HCT116 (cell line): ENCODE measurements around the gene SLC34A1. TPM values are rescaled to one million over a fixed set of nuclear protein-coding genes. Genes with fewer than 3 reads are reported as not detected.

Experiments used
- ATAC-seq: fragments of 200-7000 bp; cut with Tn5 transposase; 2 replicates; pipeline ENCODE4 v1.9.1; 2020; ENCODE audit warnings: mild to moderate bottlenecking, moderate library complexity
- BruUV-seq: library from RNA; stranded (reverse); fragments of 400-500 nt; replicated peaks from 2 replicates; lab custom pipeline; 2021; lab: Mats Ljungman, UMichigan
- CTCF ChIA-PET: fragments of 300-600 bp; sonication (Branson Sonifier 250); formaldehyde crosslinking; loops from one replicate; lab custom pipeline; 2021; ENCODE audit warnings: antibody characterized with exemption; lab: Charles Lee
- POLR2A ChIA-PET: fragments of 300-600, 350-600 bp; sonication (Branson Sonifier 250); formaldehyde crosslinking; loops from one replicate; lab custom pipeline; 2021; ENCODE audit warnings: antibody characterized with exemption; lab: Charles Lee
- RAD21 ChIA-PET, 2 experiments: fragments of 300-600 bp; sonication (Branson Sonifier 250); formaldehyde crosslinking; loops; one replicate each; lab custom pipeline; 2023; ENCODE audit warnings: low total read pairs in 2 of 2; ENCODE audit not compliant: uncharacterized antibody in 2 of 2, unreplicated experiment in 2 of 2, low non-redundant PET in 1 of 2; lab: Charles Lee
- DNase-seq: peaks from one replicate; pipeline ENCODE4 v3.0.0-alpha.2; 2010; ENCODE audit warnings: low read depth, low spot score
- H2AFZ ChIP-seq: fragments of 200-600 bp; shearing (Covaris generic), sonication (generic); 2 replicates; pipeline ENCODE4 v1.6.1; 2017; ENCODE audit warnings: low read depth, mixed run types, mixed read lengths, antibody characterized with exemption, low read length; ENCODE audit not compliant: poor library complexity, severe bottlenecking
- H3K27ac ChIP-seq: 2 replicates; pipeline ENCODE4 v1.5.1; 2012; ENCODE audit warnings: low read depth, low read length
- H3K27me3 ChIP-seq: fragments of 200-600 bp; sonication (generic); 2 replicates; pipeline ENCODE4 v1.6.1; 2016; ENCODE audit warnings: mixed run types, low read length, mixed read lengths; ENCODE audit not compliant: insufficient read depth
- H3K36me3 ChIP-seq, 2 experiments: fragments of 200-500 bp in 1 of 2; fragments of 200-600 bp in 1 of 2; sonication (Bioruptor generic) in 1 of 2; sonication (generic) in 1 of 2; 2 replicates each; pipeline versions ENCODE4 v1.5.1 to v1.6.1; 2014 to 2016; ENCODE audit warnings: low read length in 2 of 2, inconsistent platforms in 1 of 2, mixed read lengths in 1 of 2, mixed run types in 1 of 2; ENCODE audit not compliant: insufficient read depth in 2 of 2, control insufficient read depth in 1 of 2
- H3K4me1 ChIP-seq, 2 experiments: fragments of 200-600 bp in 1 of 2; sonication (generic) in 1 of 2; 2 replicates each; pipeline versions ENCODE4 v1.5.1 to v1.6.1; 2012 to 2017; ENCODE audit warnings: low read length in 2 of 2, inconsistent platforms in 1 of 2, mild to moderate bottlenecking in 1 of 2, mixed read lengths in 1 of 2, mixed run types in 1 of 2, moderate library complexity in 1 of 2; ENCODE audit not compliant: insufficient read depth in 2 of 2, control insufficient read depth in 1 of 2
- H3K4me2 ChIP-seq: fragments of 200-600 bp; sonication (generic); 2 replicates; pipeline ENCODE4 v1.6.1; 2017; ENCODE audit warnings: mixed run types, low read length, mixed read lengths
- H3K4me3 ChIP-seq, 2 experiments: fragments of 200-600 bp in 1 of 2; sonication (generic) in 1 of 2; replicated peaks in 1 of 2; 2 replicates each; pipeline ENCODE4 v1.5.1; 2011 to 2016; ENCODE audit warnings: low read length in 2 of 2, control low read depth in 1 of 2, low read depth in 1 of 2, mild to moderate bottlenecking in 1 of 2, mixed read lengths in 1 of 2, mixed run types in 1 of 2
- H3K79me2 ChIP-seq: fragments of 200-600 bp; sonication (generic); 2 replicates; pipeline ENCODE4 v1.6.1; 2017; ENCODE audit warnings: mild to moderate bottlenecking, mixed run types, low read length, moderate library complexity, mixed read lengths; ENCODE audit not compliant: insufficient read depth
- H3K9ac ChIP-seq: fragments of 200-600 bp; sonication (generic); 2 replicates; pipeline ENCODE4 v1.6.1; 2016; ENCODE audit warnings: low read length, mixed read lengths
- H3K9me2 ChIP-seq: fragments of 200-600 bp; sonication (generic), shearing (Covaris generic); 2 replicates; pipeline ENCODE4 v1.6.1; 2017; ENCODE audit warnings: mixed run types, mild to moderate bottlenecking, moderate library complexity; ENCODE audit not compliant: insufficient read depth
- H3K9me3 ChIP-seq, 2 experiments: fragments of 200-500 bp in 1 of 2; fragments of 200-600 bp in 1 of 2; sonication (Bioruptor generic) in 1 of 2; sonication (generic) in 1 of 2; 2 replicates each; pipeline ENCODE4 v1.6.1; 2014 to 2017; ENCODE audit warnings: low read length in 2 of 2, mixed read lengths in 2 of 2, inconsistent platforms in 1 of 2, low read depth in 1 of 2, mild to moderate bottlenecking in 1 of 2, mixed run types in 1 of 2, moderate library complexity in 1 of 2; ENCODE audit not compliant: control insufficient read depth in 1 of 2, insufficient read depth in 1 of 2
- H4K20me1 ChIP-seq: fragments of 200-600 bp; sonication (generic), shearing (Covaris generic); 2 replicates; pipeline ENCODE4 v1.6.1; 2017; ENCODE audit warnings: mixed run types, mild to moderate bottlenecking, moderate library complexity; ENCODE audit not compliant: insufficient read depth
- CBX3 ChIP-seq: IDR thresholded peaks from 2 replicates; pipeline ENCODE4 v1.6.1; 2012; ENCODE audit warnings: low read depth
- CEBPB ChIP-seq: IDR thresholded peaks from 2 replicates; pipeline ENCODE4 v1.6.1; 2012; ENCODE audit warnings: low read depth
- EZH2phosphoT487 ChIP-seq: fragments of 200-600 bp; IDR thresholded peaks from 2 replicates; pipeline ENCODE4 v1.6.1; 2018; ENCODE audit warnings: antibody characterized with exemption, borderline replicate concordance
- FOSL1 ChIP-seq: IDR thresholded peaks from 2 replicates; pipeline ENCODE4 v1.6.1; 2012; ENCODE audit warnings: low read depth
- JUND ChIP-seq: IDR thresholded peaks from 2 replicates; pipeline ENCODE4 v1.6.1; 2012
- MAX ChIP-seq: IDR thresholded peaks from 2 replicates; pipeline ENCODE4 v1.6.1; 2012
- POLR2A ChIP-seq: IDR thresholded peaks from 2 replicates; pipeline ENCODE4 v1.7.0; 2011; ENCODE audit warnings: borderline replicate concordance; ENCODE audit not compliant: insufficient read depth, insufficient read length; ENCODE audit errors: extremely low read depth
- POLR2AphosphoS5 ChIP-seq: IDR thresholded peaks from 2 replicates; pipeline ENCODE4 v1.6.1; 2011; ENCODE audit warnings: mild to moderate bottlenecking, low read depth, low read length, moderate library complexity
- SIN3A ChIP-seq: IDR thresholded peaks from 2 replicates; pipeline ENCODE4 v1.6.1; 2012; ENCODE audit warnings: low read depth
- SP1 ChIP-seq: IDR thresholded peaks from 2 replicates; pipeline ENCODE4 v1.6.1; 2012; ENCODE audit warnings: low read depth
- TCF7L2 ChIP-seq: IDR thresholded peaks from 2 replicates; pipeline ENCODE4 v1.7.0; 2011; ENCODE audit warnings: borderline replicate concordance, inconsistent platforms; ENCODE audit not compliant: insufficient read depth, insufficient read length; ENCODE audit errors: extremely low read depth
- YY1 ChIP-seq: IDR thresholded peaks from 2 replicates; pipeline ENCODE4 v1.6.1; 2011; ENCODE audit warnings: low read length, low read depth, moderate library complexity, mild to moderate bottlenecking; ENCODE audit not compliant: insufficient replicate concordance; ENCODE audit errors: extremely low read depth
- intact Hi-C: fragments of 100-400 bp; cut with micrococcal nuclease; formaldehyde crosslinking; loops from 2 replicates; pipeline ENCODE4 v1.10.0; 2022
- total RNA-seq: library from RNA; stranded (reverse); gene quantifications from one replicate; pipeline ENCODE4 v1.2.1, GENCODE V29; 2021; ENCODE audit not compliant: unreplicated experiment
- TF ChIP-seq, protein P1 (sequence below): IDR thresholded peaks from 2 replicates; pipeline ENCODE4 v1.6.1; 2012

Gene SLC34A1
- total RNA-seq, 1 experiment from 2014 or later: not detected

DNA sequence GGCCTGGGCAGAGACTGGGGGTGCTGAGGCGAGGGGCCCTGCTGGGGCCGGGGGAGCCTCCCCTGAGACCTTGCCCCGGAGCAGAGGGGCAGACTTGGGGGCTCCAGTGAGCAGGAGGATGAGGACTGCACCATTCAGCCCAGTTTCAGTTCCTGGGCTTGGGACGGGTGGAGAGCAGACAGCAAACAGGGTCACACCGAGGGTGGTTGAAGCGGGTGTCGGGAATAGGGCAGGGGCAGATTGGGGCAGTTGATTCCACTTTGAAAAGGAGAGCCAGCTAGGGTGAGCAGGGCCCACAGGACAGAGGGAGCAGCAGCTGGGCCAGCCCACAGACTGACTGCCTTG is 46.7 kb downstream of the SLC34A1 start (continued):
- TF ChIP-seq, protein P1, sequence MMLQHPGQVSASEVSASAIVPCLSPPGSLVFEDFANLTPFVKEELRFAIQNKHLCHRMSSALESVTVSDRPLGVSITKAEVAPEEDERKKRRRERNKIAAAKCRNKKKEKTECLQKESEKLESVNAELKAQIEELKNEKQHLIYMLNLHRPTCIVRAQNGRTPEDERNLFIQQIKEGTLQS: no peak
- TF ChIP-seq MAX: no peak
- TF ChIP-seq SP1: no peak

DNA sequence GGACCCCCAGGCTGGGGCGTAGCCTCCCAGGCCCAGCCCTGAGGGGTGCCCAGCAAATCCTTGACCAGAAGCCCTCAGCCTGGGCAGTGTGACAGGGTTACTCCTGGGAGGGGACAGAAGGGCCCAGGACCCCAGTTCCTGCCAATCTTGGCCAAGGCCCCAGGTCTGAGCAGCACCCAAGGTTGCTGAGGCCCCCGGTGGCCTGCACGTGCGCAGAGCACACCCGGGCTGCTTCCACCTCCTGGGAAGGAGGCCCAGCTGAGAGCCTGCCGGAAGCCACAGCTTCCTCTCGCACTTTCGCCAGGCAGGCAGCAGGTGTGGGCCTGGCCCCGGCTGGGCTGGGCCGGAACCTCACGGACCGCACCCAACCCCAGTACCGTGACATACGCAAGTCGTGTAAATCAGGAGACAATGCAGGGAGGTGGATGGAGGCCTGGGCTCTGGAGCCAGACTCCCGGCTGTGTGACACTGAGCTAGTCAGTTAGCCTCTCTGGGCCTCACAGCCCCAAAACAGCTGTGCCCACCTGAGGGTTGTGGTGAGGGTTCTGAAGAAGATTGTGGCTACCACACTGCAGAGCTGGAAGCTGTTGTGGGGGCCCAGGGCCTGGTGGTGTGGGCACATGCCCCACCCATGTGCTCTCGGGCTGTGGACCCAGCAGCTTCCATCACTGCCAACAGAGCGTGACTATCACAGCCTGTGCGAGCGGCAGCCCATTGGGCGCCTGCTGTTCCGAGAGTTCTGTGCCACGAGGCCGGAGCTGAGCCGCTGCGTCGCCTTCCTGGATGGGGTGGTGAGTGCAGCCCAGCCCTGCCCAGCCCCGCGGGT is 47.3 kb downstream of the SLC34A1 start:
- Histone ChIP-seq H3K36me3 (peaks cover 19 to 41% of the 10 kb centered on the region in 2 experiments; a peak in 3 of 4 replicates), H3K79me2 (peaks cover 39% of the 10 kb centered on the region), H4K20me1 (no peaks in the 10 kb centered on the region), H2AFZ (no peak overlapping the region), H3K9ac (no peak overlapping the region), H3K4me3 (no peak overlapping the region), H3K9me2 (no peaks in the 10 kb centered on the region), H3K4me1 (peaks cover 7 to 18% of the 10 kb centered on the region in 2 experiments; a peak in 3 of 4 replicates), H3K9me3 (no peaks in the 10 kb centered on the region), H3K27me3 (no peaks in the 10 kb centered on the region), H3K27ac (no peak overlapping the region), H3K4me2 (no peak overlapping the region)
- ChIA-PET RAD21 (interaction anchor here in 1 of 2 experiments (0.6 kb wide), 1 partner anchor 23 kb away, joined by 7 read pairs; no protein-coding TSS in a partner anchor), POLR2A (interaction anchor here (1.3 kb wide), 1 partner anchor 41 kb away, joined by 3 read pairs; no protein-coding TSS in a partner anchor), CTCF (no interaction called here)
- intact Hi-C loops: no loop called here
- TF ChIP-seq EZH2phosphoT487: no peak
- no peak for TF ChIP-seq CEBPB
- no peak for TF ChIP-seq JUND
- no peak for TF ChIP-seq YY1
- no peak for TF ChIP-seq SP1
- TF ChIP-seq, protein P1: no peak
- no peak for TF ChIP-seq POLR2AphosphoS5
- no peak for TF ChIP-seq TCF7L2
- TF ChIP-seq SIN3A: no peak
- no peak for TF ChIP-seq MAX
- no peak for TF ChIP-seq FOSL1
- no peak for TF ChIP-seq CBX3
- TF ChIP-seq POLR2A: no peak
- DNase-seq: no peak
- no peak for ATAC-seq
- BruUV-seq: no TSS peak
